ENCODE measurements around the gene FRMD4A. TPM values are rescaled to one million over a fixed set of nuclear protein-coding genes. Genes with fewer than 3 reads are reported as not detected.
A peak's percentile ranks its signal among the peaks of the same experiment; 100 is the strongest.

Gene FRMD4A
- total and polyA plus RNA-seq, 2 experiments from 2014 or later = 3.7 to 12.6 TPM

DNA sequence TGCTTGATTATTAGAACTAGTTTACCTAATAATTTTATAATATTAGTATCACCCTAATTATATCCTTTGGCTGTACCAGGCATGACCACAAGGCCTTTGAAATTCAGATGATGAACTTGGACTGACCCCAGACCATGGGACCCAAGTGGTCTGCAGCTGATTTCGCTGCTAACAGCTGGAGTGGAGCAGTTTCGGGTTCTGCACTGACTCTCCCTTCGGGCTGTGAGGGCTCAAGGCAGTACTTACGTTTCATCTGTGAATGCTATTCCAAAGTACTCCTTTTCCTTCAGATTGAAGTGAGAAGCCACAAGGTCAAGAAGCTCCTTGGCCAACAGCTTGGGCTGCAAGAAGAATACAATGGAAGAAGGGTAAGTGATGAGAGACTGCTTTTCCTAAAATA, 520.2 kb downstream of the FRMD4A start:
- TF ChIP-seq, protein P1, sequence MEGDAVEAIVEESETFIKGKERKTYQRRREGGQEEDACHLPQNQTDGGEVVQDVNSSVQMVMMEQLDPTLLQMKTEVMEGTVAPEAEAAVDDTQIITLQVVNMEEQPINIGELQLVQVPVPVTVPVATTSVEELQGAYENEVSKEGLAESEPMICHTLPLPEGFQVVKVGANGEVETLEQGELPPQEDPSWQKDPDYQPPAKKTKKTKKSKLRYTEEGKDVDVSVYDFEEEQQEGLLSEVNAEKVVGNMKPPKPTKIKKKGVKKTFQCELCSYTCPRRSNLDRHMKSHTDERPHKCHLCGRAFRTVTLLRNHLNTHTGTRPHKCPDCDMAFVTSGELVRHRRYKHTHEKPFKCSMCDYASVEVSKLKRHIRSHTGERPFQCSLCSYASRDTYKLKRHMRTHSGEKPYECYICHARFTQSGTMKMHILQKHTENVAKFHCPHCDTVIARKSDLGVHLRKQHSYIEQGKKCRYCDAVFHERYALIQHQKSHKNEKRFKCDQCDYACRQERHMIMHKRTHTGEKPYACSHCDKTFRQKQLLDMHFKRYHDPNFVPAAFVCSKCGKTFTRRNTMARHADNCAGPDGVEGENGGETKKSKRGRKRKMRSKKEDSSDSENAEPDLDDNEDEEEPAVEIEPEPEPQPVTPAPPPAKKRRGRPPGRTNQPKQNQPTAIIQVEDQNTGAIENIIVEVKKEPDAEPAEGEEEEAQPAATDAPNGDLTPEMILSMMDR (IDR thresholded peaks at IDR 0.05; ENCODE audit: low read depth, low read length) = no peak
- DNase-seq (ENCODE audit: low read depth in 1 of 2, low spot score in 1 of 2) = peak in 1 of 2 donors; percentile 61
- no peaks in the 10 kb centered on the region for H3K27me3 ChIP-seq

GRCh38 chr10:13809427-13809826, 521.3 kb downstream of the FRMD4A start:
- TF ChIP-seq, protein P1 (IDR thresholded peaks at IDR 0.05; ENCODE audit: low read depth, low read length) = no peak
- H3K27ac ChIP-seq = no peak overlapping the region
- no peaks in the 10 kb centered on the region for H3K9me3 ChIP-seq (ENCODE audit: low read depth)
- H3K4me3 ChIP-seq = no peak overlapping the region
- DNase-seq (ENCODE audit: low read depth in 1 of 2, low spot score in 1 of 2) = peak in 1 of 2 donors; percentile 44
- H3K27me3 ChIP-seq = no peaks in the 10 kb centered on the region
- peaks cover 21% of the 10 kb centered on the region for H3K4me1 ChIP-seq (ENCODE audit: low read depth)
- no peaks in the 10 kb centered on the region for H3K36me3 ChIP-seq

More for the DNA sequence above, 520.2 kb downstream of the FRMD4A start:
- H3K4me1 ChIP-seq (ENCODE audit: low read depth) = peaks cover 21% of the 10 kb centered on the region
- no peak overlapping the region for H3K4me3 ChIP-seq
- no peaks in the 10 kb centered on the region for H3K9me3 ChIP-seq (ENCODE audit: low read depth)
- H3K36me3 ChIP-seq = no peaks in the 10 kb centered on the region
- H3K27ac ChIP-seq = no peak overlapping the region

DNA sequence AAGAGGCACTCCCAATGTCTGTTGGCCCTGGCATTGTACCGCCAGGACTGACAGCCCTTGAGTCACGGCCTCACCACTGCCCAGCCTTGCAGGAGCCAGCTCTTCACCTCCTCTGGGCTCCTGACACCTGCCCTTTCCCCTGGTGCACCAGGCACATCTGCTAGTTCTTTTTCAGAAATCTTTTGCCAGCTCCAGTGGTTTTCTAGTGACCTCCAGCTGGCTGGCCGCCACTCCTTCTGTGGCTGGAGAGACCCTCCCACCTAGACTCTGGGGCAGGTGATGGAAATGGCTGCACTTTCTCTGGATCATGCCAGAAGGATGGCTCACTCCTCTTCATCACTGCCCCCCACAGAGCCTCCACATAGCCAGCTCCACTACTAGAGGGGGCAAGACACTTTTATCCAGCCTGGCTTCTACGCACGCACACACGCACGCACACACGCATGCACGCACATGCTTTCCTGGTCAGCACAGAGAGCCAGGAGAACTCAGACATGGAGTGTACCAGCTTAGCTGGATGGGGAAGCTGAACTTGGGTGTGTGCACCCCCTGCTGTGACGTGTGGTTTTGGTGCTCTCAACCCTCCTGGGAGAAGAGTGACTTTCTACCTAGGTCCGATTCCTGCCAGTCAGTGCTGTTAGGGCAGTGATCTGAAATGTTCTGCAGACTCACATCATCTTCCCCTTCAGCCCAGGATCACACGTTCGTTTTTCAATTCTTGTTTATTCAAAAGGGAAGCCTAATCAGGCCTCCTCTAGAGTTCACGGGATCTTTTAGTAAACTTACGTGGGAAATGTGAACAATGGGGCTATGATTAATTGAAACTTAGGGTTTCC, 522.0 kb downstream of the FRMD4A start:
- H3K27me3 ChIP-seq = no peaks in the 10 kb centered on the region
- TF ChIP-seq, protein P1 (IDR thresholded peaks at IDR 0.05; ENCODE audit: low read depth, low read length) = no peak
- peaks cover 27% of the 10 kb centered on the region for H3K4me1 ChIP-seq (ENCODE audit: low read depth)
- DNase-seq (ENCODE audit: low read depth in 1 of 2, low spot score in 1 of 2) = no peak
- no peak overlapping the region for H3K27ac ChIP-seq
- no peaks in the 10 kb centered on the region for H3K9me3 ChIP-seq (ENCODE audit: low read depth)
- H3K36me3 ChIP-seq = no peaks in the 10 kb centered on the region
- H3K4me3 ChIP-seq = no peak overlapping the region

DNA sequence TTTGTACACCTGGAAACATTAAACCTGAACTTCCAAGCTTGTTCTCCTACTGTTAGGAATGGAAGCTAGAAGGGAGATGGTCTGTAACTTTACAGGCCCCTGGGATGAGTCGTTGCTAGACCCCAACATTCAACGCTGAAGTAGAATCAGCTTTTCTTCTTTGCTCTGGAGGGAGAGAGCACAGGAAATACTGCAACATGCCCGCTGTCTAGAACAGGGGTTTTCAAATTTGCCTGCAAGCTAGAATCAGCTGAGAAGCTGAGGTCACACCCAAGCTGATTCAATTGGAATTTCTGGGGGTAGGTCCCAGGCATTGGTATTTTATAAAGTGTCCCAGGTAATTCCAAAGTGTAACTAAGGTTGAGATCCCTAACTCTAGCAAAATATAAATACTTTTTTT, 524.3 kb downstream of the FRMD4A start:
- no peaks in the 10 kb centered on the region for H3K36me3 ChIP-seq
- no peaks in the 10 kb centered on the region for H3K9me3 ChIP-seq (ENCODE audit: low read depth)
- TF ChIP-seq, protein P1 (IDR thresholded peaks at IDR 0.05; ENCODE audit: low read depth, low read length) = no peak
- H3K4me1 ChIP-seq (ENCODE audit: low read depth) = peaks cover 33% of the 10 kb centered on the region
- H3K27me3 ChIP-seq = no peaks in the 10 kb centered on the region
- no peak overlapping the region for H3K4me3 ChIP-seq
- no peak for DNase-seq (ENCODE audit: low read depth in 1 of 2, low spot score in 1 of 2)
- H3K27ac ChIP-seq = no peak overlapping the region

DNA sequence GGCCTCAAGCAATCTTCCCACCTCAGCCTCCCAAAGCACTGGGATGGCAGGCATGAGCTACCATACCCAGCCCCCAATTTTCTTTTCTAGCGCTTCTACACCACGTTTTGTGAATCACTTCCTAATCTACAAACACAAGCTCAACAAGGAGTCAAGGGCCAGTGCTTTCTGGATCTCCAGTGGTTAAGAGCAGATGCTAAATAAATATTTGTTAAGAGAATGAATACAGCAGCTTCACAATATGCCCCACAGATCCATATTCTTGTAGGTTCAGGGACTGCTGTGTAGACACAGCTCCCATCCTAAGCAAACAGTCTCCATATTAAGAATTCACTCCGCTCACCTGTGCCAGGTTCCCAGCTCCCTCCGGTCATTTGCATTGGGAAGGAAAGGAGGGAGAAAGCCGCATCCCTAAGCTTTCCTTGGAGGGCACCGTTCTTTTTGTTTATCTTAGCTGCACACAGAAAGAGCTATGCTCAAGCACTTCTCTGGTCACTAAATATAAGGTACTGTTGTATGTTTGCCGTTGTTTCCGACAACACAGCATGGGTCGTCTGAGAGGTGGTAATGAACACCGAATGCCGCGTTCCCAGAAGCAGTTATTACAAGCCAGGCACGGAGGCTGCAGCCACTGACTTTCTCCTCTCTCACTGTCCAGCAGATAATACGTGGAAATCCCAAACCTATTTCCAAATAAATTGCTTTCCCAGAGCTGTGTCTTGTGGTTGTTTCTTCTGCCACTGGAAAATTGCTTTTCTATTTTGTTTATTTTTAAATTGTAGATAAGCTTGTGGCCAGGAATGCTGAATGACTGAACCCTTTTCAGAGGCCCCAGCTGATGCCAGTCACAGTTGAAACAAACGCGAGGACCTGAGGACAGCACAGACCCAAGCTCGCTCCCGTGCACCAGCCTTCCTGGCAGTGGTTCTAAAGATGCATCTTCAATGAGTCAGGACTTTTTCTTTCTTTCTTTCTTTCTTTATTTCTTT, 526.9 kb downstream of the FRMD4A start:
- Histone ChIP-seq H3K27ac (no peak overlapping the region), H3K9me3 (ENCODE audit: low read depth) (no peaks in the 10 kb centered on the region), H3K27me3 (no peaks in the 10 kb centered on the region), H3K36me3 (no peaks in the 10 kb centered on the region), H3K4me3 (no peak overlapping the region), H3K4me1 (ENCODE audit: low read depth) (peaks cover 12% of the 10 kb centered on the region)
- DNase-seq (ENCODE audit: low read depth in 1 of 2, low spot score in 1 of 2) = no peak
- TF ChIP-seq, protein P1 (IDR thresholded peaks at IDR 0.05; ENCODE audit: low read depth, low read length) = no peak
